NCI-H2107 (cell line): ENCODE measurements around the gene NOS1AP.

Experiments
- DNase-seq: peaks from one replicate; lab custom pipeline; 2025; lab: John Stamatoyannopoulos, UW

Gene NOS1AP

DNA sequence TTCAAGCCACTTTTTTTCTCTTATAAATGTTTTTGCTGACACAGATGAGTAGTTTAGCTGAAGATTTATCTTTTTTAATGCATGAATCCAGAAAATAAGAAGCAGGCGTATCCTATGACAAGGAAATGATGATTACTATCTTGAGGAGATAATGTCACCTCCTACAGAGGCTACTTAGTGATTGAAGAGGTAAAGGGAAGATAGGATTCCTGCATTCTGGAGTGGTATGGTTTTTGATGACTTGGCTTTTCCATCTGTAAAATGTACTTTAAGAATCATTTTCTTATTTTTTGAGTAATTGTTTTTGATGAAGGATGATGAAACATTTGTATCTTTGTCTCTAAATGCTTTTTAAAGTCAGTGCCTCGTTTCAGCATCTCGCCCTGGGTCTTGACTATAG is 184.3 kb downstream of the NOS1AP start:
- DNase-seq, result no peak

DNA sequence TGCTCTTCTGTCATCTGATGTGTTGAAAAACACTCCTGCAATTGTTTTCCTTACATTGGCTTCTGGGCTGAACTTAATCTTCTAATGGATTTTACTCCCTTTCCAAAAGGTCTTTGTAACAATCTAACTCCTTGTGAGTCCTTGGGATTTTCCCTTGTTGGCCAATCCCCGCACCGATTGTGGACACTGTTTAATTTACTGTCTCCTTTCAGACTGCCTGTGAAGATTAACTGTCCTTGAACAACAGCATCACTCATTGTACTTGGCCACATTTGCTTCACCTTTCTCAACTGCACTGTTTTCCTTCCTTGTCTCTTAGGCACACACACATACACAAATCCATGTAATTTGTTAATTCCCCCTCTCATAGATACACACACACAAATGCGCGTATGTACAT is 186.8 kb downstream of the NOS1AP start:
- no peak for DNase-seq

DNA sequence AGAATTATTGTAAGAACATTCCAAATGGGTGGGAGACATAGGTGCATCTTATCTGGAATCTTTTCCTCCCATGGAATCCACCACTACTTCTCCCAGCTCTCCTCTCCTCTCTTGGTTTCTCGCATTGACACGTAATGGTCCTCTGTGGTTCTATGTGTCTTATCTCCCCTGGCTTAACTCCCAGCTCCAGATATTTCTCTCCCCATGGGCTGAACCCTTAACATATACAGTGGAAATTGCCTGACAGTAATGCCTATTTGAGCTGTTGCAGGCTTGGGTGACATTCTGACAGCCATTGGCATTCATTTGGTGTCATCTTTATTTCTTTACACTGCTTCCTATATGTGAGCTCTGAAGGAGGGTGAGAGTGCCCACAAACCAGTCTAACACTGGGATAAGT is 188.9 kb downstream of the NOS1AP start:
- no peak for DNase-seq

DNA sequence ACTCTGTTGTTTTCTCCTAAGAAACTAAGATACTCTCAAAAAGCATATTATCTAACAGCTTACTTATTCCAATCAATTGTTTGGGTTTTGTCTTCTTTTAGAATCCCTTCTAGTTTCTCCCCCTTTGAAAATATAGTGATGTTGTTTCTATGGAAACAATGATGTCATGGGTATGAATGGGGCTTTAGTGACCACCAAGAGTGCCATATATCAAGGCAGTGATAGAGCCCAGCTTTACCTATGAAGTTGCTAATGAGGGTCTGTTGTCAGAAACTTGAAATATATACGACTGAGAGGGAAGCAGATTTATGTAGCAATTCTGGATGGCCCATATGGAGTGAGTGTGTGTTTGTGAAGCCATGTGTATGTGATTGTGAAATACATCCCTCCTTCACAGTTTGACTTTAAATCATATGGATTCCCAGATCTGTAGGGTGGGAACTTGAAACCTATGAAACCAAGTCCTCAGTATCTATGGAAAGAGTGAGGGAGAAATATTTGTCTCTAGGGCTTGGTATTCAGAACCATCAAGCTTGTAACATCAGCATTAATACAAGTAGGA is 190.5 kb downstream of the NOS1AP start:
- DNase-seq, result no peak

DNA sequence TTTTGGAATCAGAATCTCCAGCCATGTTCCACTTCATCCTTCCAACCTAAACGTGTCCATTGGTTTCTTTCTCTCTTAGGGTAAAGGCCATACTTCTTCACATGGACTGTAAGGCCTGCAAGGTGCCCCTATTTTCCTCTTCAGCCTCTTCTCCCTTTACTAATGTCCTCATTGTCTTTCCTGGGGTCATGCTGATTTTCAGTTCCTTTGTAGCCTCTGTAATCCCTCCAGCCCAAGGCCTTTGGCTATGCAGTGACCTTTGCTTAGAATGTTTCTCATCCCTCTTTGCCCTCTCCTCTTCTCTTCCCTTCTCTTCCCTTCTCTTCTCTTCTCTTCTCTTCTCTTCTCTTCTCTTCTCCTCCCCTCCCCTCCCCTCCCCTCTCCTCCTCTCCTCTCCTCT is 194.6 kb downstream of the NOS1AP start:
- DNase-seq, result no peak

DNA sequence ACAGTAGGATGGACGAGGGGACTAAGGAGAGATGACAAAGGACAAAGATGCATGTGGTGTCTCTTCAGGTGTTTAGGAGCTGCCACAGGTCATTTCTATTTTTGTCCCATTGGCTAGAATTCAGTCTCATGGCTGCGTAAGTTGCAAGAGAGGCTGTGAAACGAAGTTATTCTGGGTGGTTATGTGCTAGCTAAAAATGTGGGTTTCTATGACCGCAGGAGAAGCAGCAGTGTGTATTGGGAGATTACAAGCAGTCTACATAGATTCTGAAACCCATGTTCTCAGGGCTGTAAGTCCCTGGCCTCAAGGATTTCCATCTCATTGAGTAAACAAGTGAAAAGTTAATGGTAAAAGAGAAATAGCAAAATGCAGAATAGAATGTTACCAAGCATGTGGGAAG is 196.5 kb downstream of the NOS1AP start:
- no peak for DNase-seq

DNA sequence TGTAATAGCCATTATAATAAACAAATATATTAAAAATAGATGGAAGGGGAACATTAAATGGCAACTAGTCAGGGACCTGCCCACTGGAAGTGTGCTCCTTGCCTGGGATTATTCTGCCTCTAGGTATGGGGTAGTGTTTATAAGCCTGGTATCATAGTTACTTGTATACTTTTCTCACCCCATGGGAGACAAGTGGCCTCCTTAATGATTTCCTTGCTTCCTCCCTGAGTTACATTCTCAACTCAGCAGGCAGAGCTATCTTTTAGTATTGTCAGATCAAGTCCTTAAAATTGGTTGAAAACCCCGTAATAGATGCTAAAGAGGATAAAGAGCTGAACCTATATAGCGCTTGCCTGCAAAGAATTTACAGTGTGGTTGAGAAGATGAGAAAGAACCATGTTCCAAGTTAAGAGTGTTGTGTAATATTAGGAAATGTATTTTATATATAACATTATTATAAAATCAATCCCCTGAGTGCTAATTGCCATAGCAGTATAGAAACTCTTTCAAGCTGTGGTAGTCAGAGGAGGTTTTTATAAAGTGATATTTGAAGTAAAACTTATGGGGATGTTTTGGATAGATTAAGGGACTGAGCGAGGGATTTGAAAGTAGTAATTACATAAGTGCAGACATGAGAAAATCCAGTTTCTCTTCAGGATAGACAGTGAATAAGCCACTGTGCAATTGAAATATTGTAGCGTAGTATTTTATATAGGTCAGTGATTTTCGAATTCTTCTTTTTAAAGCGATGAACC is 200.7 kb downstream of the NOS1AP start:
- no peak for DNase-seq

DNA sequence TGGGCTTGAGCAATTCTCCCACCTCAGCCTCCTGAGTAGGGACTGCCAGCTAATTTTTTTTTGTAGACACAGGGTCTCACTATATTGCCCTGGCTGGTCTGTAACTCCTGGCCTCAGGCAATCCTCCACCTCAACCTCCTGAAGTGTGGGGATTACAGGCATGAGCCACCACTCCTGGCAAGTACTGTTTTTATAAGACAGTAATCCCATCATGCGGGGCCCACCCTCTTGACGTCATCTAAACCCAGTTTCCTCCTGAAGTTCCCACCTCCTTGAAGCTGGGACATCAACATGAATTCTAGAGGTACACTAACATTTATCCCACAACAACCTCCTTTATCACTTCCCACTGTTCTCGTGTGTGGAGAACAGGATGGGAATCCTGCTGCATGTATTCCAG is 202.5 kb downstream of the NOS1AP start:
- DNase-seq, result no peak

DNA sequence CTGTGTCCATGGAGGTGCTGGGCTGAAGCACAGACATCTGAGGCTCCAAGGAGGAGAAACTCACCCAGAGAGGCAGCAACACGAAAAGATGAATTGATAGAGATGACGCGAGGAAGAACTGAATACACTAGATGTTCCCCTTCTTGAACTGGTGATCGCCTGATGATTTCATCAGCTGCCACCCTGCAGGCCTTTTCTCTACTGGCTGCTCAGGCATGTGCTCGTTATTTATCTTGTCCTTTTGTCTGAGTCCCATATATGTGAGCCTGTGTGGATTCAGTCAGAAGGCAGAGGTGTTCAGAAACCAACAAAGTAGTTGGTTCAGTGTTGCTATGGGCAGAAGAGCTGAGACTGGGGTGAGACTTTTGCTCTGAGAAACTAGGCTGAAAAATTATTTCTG is 202.9 kb downstream of the NOS1AP start:
- no peak for DNase-seq

DNA sequence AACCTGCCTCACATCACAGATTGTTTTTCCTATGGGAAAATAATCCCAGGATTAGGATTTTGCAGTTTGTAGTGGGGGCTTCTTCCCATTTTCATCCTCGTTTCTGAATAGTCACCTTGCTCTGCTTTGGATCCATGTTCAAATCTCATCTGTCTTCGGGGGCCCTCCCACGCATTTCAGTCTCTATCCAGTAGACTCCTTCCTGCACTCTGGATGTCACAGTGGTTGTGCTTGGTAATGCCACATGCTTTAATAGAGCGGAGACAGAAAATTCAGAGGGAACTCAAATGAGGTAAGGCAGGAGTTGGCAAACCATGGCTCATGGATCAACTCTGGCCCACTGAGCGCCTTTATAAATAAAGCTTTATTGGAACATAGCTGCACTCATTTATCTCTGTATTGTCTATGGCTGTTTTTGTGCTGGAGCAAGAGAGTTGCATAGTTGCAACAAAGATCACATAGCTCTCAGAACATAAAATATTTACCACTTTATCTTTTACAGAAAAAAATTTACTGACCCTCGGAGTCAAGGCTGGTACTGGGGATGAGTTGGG is 206.2 kb downstream of the NOS1AP start:
- no peak for DNase-seq

DNA sequence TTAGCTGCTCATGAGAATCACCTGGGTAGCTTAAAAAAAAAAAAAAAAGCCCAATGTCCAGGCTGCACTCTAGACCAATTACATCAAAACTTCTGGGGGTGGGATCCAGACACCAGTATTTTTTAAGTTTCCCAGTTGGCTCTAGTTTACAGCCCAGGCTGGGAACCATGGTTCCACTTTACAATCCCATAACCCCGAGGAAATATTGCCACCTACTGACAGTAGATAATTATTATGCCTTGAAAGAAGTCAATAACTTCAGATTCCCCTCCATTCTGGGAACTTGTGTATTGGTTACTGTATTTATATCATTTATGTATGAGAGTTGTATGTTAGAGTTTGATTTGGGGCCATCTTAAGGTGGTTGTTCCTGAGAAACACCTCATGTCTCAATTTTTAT is 207.0 kb downstream of the NOS1AP start:
- DNase-seq, result no peak

DNA sequence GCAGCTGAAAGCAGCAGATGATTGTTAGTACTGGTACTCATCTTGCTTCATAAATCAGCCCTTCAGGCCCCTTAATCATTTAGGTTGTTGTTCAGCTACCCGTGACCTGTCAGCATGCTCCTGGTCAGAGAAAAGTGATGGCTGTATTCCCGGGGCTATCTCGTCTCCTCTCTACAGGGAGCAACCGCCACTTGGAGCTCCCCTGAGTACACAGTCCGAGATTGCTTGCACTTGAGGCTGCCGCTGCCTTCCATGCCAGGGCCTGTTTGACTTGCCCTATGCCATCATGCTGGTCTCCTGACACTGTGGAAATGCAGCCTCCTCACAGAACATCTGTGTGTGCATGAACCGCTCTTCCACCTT is 209.6 kb downstream of the NOS1AP start:
- no peak for DNase-seq

DNA sequence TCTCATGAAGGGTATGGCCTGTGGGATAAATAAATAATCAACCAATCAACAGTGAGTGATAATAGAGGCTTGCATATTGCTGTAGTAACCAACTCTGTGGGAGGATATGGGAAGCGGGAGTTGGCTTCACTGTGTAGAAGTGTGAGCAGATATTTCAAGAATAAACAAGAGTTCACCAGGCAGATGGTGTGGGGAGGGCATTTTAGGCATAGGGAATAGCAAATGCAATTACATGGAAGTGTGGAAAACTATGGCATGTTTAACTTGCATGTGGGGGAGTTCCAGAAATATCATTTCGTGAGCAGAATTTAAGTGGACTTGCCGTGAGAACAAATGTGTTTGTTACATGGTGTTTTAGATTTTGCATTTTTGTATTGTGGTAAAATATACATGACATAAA is 211.9 kb downstream of the NOS1AP start:
- no peak for DNase-seq

DNA sequence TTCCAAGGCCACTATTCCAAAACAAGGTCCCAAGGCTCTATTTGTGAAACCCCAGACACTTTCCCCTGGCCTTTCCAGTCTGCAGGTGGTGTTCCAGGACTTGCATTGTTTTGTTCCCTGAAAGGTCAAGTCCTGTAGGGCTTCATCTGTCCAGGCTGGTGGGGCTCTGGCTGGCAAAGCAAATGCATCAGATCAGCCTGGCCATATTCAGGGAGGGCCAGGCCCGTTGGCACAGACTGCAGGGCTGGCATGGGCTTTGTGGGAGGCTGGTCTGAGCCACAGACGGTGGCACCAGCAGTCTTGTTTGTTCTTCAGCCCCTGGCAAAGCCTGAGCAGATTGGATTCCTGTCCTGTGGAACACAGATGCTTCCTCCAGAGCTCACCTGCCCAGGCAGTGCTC is 214.2 kb downstream of the NOS1AP start:
- DNase-seq, result no peak

DNA sequence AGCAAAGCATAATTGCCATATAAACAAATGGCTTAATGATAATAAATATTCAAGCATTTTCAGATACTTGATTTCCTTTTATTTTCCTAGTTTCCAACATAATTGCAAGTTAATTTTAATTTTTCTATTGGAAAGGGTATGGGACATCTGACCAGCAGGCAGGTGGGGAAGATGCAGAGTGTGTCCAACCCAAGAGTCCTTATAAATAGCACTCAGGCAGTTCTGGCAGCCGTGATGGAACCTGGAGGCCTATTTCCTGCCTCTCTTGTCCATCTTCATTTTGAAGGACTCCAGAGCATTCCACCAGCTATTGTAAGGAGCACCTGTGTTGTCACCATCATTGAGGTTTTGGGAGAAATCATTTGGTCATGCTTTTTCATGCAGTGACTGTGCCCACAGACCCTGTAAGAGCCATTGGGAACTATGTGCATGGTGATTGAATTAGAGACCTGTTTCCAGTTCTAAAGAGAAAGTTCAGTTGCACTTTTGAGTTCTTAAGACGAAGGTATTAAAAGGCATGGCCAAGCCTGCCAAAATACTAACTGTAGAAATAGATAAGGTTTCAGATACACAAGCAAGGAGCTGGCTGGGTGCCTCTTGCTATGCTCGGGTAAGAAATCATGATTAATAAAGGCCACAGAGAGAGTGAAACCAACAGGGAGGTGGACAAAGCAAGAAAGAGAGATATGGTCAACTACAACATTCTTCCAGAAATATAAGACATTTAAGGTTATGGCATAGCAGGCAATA is 214.9 kb downstream of the NOS1AP start:
- DNase-seq, result no peak

DNA sequence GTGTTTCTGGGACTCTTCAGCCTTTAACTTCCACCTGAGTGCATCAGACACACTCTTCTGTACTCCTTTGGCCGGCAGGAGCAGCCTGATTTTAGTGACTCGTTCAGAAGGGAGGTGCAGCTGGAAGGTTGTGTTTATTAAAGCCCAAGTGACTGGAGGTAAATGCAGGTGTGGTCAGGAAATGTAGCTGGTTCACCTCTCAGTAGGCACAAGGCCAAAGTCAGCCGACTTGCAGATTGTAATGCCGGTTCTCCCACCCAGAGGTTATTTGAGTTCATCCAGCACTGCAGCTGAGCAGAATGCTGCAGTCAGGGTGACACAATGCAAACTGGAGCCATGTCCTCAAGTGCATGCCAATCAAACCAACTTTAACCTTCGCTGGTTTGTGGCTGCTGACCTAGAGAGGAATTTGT is 215.7 kb downstream of the NOS1AP start:
- DNase-seq, result peak; percentile 41

DNA sequence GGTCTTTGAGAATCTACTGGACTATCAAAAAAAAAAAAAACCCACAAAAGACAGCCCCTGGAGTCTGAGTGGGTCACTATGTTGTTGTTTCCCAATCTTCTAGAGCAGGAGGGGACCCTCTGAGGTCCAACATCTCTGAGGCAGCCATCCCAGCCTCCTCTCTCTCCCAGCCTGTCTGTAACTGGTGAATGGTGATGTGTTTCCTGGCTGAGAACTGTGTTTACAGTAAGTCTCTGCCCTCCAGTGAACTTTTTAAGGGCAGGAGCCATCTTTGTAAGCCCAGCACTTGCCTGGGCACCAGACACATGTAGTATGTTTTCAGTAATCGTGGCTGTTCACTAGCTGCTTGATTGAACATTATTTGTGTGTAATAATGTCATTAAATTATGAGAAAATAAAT is 221.5 kb downstream of the NOS1AP start:
- no peak for DNase-seq

DNA sequence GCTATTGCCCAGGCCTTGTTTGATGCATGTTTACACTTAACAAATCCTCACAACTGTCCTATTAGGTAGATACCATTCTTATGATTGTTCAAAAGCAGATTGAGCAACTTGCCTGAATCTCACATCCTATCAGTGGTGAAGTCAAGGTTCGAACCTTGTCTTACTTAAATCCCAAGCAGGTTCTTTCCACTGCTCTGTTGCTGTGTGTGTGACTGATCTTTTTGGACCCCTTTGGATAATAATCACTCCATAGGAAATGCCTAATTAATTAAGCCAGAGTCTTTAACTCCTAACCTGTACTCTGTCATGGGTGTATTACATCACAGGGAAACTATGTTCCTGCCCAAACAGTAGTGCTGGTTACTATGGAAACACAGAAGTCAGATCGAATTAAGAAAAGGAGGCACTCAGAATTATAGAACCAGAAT is 222.9 kb downstream of the NOS1AP start:
- DNase-seq, result no peak

DNA sequence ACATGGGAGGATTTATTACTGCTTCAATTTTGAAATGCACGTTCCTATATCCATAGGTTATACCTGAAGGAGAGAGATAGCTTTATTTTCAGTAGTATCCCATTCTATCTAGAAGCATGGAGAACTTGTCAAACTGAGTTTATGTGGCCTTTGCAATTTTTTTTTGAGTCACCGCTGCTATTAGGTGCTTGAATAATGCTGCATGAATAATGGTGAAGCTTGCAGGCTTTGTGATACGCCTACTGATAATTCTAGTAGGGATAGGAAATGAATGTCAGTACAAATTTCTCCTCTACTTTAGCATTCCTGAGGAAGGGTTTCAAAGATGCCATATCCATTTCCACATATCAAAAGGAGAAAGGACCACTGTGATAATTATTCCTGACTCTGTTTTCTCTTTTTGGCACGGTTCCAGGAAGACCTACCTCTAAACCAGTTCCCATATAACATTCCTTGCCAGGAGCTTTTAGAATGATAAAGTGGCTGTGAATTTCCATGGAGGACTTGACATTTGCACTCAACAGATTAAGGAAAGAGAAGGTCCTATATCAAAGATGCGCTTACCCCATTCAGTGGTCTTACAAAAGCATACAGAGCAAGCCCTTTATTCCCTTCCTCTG is 223.7 kb downstream of the NOS1AP start:
- DNase-seq, result no peak

DNA sequence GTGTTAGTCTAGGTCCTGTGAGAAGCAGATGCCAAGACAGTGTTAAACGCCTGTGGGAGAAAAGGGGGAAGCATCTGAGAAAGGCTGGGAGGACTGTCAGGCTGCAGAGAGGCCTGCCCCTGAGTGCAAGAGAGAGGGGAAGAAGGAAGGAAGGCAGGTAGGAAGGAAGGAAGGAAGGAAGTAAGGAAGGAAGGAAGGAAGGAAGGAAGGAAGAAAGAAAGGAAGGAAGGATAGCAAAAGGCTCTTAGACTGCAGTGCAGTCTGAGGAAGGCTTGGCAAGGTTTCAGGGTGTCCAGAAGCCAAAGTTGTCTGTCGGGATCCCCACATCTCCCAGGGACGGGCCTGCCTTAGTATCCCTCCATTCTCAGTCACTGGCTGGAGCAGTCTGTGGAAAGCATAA is 224.5 kb downstream of the NOS1AP start:
- no peak for DNase-seq

DNA sequence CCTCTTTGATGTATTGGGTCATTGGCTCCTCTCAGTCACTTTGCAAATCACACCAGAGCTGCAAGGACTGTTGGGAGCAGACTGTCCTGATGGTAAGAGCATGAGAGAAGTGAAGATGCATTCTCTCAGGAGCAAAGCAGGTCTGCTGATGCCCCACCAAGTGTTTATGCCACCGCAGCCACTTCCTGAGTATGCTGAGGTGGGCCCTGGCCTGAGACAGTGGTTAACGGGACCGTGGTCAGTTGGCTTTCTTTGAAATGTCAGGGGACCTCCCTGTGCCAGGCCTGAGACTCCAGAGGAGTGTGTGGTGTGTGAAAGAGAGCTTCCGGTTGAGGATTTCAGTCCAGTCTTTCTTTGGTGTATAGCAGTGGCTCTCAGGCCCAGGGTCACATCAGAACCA is 227.7 kb downstream of the NOS1AP start:
- DNase-seq, result no peak

DNA sequence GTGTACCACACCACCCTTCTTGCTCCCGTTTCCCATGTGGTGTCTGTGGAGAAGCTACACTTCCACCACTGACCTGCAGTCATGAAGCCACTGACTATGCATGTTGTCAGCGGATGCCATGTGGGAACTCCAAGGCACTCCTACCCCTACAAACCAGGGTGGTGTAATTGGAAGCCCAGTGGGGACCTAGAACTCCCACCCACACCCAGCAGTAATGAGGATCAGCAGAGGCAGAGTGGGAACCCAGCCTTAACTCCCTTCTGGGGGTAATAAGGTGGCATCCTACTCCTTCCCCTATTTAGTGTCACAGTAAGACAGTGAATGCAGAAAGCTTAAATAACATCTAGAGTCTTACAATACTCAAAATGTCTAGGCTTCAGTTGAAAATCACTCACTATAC is 228.8 kb downstream of the NOS1AP start:
- no peak for DNase-seq

DNA sequence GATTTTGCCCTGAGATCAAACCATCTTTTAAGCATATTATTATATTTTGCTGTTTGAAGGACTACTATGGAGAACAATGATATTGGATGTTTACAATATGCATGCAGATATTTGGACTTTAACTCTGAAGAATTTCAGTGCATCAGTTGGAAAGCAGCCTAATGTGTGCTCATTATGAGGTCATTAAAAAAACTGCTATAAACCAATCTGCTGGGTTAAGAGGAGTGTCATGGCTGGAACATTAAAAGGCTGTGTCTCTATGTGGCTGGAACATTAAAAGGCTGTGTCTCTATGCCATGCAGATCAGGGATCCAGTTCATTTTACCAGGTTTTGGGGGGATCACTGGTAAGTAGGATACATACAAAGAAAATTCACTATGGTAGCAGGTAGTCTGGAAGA is 229.5 kb downstream of the NOS1AP start:
- no peak for DNase-seq
